NCI-H2227 treated with DMSO at 0.1 percent for 48 hours (cell line): Measurements from ENCODE around the gene ZBTB47.

Experiments used
- DNase-seq: peaks from one replicate; lab custom pipeline; 2025; lab: John Stamatoyannopoulos, UW

ZBTB47 gene

DNA sequence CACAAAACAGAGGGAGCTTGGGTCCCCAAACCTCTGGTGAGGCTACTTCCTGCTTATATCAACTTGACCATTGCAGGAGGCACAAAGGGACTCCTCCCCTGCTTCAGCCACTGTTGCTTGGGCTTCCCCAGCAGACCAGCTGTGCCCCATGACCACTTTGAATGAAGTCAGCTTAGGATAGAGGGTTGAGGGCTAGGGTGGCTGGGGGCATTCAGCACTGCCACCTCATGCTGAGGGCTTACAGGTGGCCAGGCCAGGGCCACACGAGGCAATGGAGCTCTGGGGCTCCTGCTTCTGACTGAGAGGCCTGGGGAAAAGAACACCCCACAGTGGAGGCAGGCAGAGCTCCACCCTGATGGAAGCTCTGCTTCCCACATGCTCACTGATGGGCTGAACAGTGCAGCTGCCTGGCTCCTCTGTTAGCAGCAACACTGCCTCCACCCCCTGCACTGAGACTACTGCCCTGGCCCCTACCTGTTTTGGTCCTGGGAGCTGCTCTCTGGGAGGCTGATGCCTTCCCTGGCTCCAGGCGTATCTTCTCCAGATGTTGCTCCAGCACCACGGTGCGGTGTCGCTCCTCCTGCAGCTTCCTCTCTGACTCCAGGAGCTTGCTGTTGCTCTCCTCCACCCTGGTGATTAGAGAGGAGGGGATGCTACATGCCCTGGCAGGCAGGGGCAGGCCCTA is 59.3 kb downstream of the ZBTB47 start:
- no peak for DNase-seq

DNA sequence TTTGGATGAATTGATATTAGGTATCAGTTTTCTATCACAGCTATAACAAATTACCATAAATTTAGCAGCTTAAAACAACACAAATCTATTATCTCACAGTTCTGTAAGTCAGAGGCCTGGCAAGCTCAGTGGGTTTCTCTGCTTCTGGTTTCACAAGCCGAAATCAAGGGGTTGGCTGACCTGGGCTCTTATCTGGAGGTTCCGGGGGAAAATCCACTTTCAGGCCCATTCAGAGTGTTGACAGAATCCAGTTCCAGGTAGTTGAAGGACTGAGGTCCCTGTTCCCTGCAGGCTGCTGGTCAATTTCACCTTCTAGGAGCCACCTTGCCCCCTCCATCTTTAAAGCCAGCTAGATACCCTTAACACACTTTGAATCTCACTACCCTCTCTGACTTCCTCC is 60.2 kb downstream of the ZBTB47 start:
- DNase-seq, result no peak

DNA sequence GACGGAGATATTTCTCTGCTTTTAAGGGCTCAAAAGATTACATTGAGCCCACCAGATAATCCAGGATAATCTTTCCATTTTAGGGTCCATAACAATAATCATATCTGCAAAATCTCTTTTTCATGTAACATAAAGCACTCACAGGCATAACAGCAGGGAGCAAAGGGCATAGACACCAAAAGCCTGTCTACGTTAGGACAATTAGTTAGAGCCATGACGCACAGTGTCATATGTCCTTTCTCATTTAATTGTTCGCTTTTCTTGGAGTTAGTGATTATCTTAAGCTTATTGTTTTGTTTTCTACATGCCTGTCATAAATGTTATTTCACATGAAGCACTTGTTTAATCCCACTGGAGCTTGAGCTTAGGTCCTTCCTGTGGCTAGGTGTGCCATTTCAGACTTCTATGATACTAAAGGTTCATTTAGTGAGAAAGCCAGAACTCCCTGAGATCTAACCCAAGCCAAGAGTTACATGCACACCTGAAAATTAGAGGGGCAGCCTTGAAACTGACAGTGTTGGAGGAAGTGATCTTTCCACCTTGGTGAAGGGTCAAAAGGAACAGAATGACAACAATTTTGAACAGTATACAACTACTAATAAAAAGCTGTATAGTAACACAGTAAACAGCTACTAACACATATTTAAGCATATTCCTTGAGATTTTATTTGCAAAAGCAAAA is 60.8 kb downstream of the ZBTB47 start:
- no peak for DNase-seq
